C4-2B (cell line): Measurements from ENCODE around the gene EXPH5.
A peak's percentile ranks its signal among the peaks of the same experiment; 100 is the strongest.
"Not testable (repeated sequence)": the region's sequence is repeated elsewhere in the genome, so short reads cannot be mapped to it uniquely, and the experiment has no call there.

Experiments used
- H3K27ac ChIP-seq: fragments of 450-650 bp; 2 replicates; pipeline ENCODE4 v1.5.1; 2017
- ZFX ChIP-seq: fragments of 450-650 bp; IDR thresholded peaks from 2 replicates; pipeline ENCODE4 v1.6.1; 2017
- TF ChIP-seq, protein P1 (sequence below): fragments of 450-650 bp; conservative IDR thresholded peaks from 2 replicates; pipeline ENCODE4 v1.5.1; 2017; ENCODE audit warnings: mild to moderate bottlenecking

EXPH5 gene, protein sequence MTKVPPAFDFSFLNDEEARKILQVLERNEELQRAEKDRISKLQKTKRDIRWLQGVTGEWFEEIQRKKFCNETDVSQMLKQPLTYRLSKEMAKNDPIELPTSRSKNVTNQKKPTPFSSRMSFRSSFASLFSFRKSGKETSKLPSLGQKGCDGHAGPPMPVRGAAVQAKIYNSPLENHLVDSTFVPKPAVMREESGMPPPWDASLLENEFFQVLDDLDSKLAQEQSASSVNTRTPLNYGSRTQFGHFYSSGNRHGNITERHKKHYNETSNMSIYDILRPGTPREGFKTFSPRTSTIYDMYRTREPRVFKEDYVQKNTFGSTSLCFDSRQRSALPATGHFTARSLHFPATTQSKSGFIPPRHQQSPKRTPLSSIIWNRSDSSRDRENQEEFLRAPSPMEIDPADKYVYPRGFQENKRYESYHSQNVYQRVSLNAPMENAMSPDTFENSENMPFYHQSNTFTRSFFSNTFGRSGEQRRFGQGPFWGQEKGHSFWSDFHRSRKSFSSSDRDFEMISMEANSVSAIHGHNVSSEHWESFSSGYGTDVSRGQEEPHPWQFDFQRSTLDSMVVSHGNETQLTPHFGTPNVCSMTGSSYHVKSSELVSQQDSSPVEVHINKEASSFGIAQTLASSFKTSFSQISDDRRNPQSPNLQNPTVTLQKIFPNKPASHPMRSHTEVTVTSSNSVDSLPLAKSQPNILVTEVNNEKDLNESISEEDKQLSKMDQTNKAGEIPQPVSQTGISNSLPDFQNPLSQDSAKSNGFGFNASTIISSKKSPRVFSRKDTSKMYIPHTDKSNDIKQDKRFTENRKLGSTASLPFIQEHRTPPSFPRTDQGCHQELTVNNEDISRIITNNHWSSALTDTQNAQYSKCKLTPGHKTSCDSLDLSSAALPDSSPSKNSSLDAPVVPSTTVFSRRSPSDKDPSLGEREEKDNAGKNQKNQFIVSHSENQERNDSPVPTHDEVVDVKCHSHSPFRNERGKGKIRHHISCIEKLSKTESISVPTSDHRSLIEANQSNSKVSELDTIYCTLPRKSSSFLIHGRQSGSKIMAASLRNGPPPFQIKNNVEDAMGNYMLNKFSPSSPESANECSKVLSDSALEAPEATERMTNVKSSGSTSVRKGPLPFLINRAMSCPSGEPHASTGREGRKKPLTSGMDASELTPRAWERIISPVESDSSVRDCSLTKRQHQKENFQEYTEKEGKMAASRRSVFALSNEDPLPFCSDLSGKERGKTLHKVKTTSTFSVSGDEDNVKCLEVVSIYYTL (N-terminal part only)

DNA sequence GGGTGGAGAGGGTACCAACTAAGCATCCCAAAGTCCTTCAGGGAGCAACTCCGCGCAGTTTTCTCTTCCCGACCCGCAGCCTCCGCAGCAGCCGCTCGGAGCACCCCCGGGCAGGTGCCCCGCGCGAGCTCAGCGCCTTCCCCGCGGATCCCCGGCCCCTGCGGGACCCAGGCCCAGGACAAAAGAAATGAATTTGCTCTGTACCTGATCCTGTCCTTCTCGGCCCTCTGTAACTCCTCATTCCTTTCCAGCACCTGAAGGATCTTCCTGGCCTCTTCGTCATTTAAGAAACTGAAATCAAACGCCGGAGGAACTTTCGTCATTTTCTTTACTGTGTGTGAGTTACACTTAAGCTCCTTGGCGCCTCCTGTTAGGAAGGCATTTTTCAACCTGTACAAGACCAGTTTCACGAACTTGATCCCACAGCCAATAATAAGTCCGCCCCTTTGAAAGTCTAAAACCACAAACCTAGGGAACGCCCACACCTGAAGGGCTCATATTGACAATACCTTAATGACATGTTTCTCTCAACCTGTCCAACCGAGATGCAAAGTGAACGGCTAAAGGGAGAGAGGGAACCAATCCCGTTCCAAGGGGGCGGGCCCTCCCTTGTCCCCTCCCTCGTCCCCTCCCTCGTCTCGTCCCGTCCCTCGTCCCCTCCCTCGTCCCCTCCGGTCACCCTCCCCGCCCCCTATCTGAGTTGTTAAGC, at the start of gene EXPH5:
TSS of gene EXPH5 (minus strand) at position 555 of the 709 bp plus-strand sequence. CDS start at position 323, 232 bp downstream.
- TF ChIP-seq, protein P1, sequence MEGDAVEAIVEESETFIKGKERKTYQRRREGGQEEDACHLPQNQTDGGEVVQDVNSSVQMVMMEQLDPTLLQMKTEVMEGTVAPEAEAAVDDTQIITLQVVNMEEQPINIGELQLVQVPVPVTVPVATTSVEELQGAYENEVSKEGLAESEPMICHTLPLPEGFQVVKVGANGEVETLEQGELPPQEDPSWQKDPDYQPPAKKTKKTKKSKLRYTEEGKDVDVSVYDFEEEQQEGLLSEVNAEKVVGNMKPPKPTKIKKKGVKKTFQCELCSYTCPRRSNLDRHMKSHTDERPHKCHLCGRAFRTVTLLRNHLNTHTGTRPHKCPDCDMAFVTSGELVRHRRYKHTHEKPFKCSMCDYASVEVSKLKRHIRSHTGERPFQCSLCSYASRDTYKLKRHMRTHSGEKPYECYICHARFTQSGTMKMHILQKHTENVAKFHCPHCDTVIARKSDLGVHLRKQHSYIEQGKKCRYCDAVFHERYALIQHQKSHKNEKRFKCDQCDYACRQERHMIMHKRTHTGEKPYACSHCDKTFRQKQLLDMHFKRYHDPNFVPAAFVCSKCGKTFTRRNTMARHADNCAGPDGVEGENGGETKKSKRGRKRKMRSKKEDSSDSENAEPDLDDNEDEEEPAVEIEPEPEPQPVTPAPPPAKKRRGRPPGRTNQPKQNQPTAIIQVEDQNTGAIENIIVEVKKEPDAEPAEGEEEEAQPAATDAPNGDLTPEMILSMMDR = peak; percentile 20
- peak; percentile 51 for TF ChIP-seq ZFX
- H3K27ac ChIP-seq = peak within 1 kb of the TSS; percentile 96

DNA sequence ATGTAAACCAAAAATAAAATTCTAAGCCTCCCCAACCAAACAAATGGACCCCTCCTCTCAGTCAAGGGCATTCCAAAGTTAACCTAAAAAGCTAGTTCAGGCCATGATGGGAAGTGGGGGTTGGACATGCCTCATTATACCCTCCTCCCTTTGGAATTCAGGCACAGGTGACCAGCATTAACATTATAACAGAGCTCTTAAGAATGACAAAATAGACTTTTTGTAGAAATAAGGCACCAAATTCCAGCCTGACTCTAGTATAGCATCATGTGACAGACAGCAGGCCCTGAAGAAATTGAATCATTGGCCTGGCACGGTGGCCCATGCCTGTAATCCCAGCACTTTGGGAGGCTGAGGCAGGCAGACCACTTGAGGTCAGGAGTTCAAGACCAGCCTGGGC, 48.2 kb upstream of the EXPH5 start:
- H3K27ac ChIP-seq = not testable (repeated sequence)

DNA sequence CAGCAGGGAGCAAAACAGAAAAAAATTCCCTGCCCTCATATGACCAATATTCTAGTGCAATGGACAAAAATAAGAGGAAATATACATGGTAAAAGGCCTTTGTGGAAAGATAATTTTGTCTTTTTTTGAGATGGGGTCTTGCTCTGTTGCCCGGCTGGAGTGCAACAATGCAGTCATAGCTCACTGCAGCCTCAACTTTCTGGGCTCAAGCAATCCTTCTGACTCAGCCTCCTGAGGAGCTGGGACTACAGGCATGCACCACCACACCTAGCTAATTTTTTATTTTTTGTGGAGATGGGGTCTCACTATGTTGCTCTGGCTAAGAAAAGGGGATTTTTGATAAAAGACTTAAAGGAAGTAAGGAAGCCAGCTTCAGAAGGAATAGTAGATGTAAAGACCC, 45.6 kb upstream of the EXPH5 start:
- H3K27ac ChIP-seq = no peak overlapping the region
- TF ChIP-seq, protein P1 = no peak
- no peak for TF ChIP-seq ZFX

DNA sequence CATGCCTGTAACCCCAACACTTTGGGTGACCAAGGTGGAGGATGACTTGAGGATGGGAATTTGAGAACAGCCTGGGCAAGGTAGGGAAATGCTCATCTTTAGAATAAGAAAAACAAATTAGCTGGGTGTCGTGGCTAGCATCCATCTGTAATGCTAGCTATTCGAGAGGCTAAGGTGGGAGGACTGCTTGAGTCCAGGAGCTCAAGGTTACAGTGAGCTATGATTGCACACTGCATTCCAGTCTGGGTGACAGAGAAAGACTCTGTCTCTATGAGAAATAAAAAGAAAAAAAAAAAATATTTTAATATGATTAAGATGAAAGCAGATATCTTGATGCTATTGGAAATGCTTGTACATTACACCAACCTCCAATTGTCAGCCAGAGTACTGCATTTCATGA, 42.7 kb upstream of the EXPH5 start:
- no peak overlapping the region for H3K27ac ChIP-seq
- no peak for TF ChIP-seq ZFX
- TF ChIP-seq, protein P1 = no peak

DNA sequence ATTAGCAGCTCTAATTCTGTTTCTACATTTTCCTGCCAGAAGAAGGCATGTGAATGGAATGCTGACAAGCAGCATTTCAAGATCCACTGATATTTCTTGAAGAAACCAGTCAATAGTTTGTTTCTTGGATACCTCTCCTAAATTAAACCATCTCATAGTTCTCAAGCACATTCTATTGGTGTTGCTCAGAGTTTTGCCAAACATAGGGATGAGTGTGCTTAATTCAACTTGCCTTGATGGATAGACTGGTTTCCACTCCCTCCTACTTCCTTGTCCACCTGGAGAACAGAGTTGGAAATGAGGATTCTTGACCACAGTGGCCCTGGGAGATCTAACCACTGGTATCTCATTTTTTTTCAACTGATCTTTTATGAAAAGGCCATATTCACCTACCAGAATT, 41.5 kb upstream of the EXPH5 start:
- TF ChIP-seq ZFX = no peak
- TF ChIP-seq, protein P1 = no peak
- H3K27ac ChIP-seq = no peak overlapping the region

DNA sequence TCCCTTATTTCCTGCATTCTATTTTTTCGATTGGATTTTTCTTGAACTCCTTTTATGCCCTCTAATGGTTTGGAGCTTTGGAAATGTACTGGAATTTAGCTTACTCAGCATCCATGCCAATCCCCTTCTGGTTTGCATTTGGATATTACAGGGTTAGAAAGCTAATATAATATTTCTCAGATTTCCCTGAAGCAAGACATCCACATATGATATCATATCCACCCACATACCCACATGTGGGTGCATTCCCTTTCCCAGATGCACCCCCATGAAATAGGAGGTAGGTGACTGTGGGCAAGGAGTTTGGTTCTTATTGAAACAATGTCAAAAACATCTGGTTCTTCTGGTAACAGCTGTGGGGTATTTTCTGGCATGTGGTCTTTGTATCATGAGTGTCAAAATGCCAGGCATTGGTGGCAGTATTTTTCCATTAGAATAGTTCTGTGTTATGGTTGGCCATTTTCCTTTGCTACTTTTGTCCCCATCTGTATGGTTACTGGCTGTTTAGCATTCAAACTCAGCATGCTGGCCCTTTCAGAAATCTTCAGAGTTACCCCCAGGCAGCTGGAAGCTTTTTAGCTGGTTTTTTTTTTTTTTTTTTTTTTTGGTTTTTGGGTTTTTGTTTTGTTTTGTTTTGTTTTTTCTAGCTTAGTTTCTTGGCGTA, 38.6 kb upstream of the EXPH5 start:
- H3K27ac ChIP-seq = no peak overlapping the region
- TF ChIP-seq, protein P1 = no peak

DNA sequence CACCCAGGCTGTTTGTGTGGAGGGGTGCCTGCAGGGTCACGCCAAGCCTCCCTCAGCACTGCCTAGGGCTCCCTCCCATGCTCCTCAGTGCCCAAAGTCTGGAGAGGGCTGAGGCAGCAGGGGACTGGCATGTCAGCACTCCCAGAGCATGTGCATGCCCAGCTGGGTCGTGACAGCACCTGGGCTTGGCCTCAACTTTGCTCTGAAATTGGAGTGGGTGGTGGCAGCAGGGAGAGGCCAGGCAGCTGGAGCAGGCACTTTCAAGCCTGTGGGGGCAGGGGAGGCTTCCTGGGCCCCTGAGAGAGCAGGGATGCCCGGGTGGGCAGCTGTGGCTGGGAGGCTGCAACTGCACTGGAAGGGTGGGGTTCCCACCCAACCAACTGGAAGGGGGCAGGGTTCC, 35.7 kb upstream of the EXPH5 start:
- H3K27ac ChIP-seq = no peak overlapping the region
- TF ChIP-seq, protein P1 = no peak
- no peak for TF ChIP-seq ZFX
